HG03469 (cell line): ENCODE measurements around the gene HAND2.
A peak's percentile ranks its signal among the peaks of the same experiment; 100 is the strongest.

Source experiments
- ATAC-seq: cut with Tn5 transposase; IDR thresholded peaks from one replicate; pipeline ENCODE4 v1.9.1; 2021; ENCODE audit warnings: mild to moderate bottlenecking, moderate library complexity, moderate number of reproducible peaks; ENCODE audit not compliant: unreplicated experiment

The HAND2 gene

GRCh38 chr4:173503330-173504180, 26.5 kb downstream of the HAND2 start:
- no peak for ATAC-seq

GRCh38 chr4:173502282-173502681, 27.7 kb downstream of the HAND2 start:
- ATAC-seq, result no peak

GRCh38 chr4:173501592-173502150, 28.4 kb downstream of the HAND2 start:
- no peak for ATAC-seq

GRCh38 chr4:173500841-173501591, 29.0 kb downstream of the HAND2 start:
- no peak for ATAC-seq

GRCh38 chr4:173499658-173500535, 30.1 kb downstream of the HAND2 start:
- ATAC-seq, result no peak

GRCh38 chr4:173498771-173499170, 31.3 kb downstream of the HAND2 start:
- ATAC-seq, result no peak

DNA sequence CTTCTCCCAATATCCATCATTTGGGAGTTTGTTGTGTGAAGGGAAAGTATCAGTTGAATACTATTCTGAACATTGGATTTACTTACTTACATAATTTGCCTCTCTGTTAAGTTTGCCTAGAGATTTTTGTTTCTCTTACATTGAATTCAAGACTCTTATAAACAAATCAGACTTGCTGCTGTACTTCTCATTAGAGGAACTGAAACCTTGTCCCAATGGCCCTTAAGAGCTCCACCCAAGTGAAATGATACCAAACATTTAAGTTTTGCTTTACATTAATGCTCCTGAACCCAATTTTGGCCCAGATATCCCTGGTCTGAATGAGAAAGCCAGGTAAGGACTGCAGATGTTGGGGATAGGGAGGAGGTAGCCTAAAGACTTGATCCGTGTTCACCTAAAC, 32.0 kb downstream of the HAND2 start:
- peak; percentile 59 for ATAC-seq

DNA sequence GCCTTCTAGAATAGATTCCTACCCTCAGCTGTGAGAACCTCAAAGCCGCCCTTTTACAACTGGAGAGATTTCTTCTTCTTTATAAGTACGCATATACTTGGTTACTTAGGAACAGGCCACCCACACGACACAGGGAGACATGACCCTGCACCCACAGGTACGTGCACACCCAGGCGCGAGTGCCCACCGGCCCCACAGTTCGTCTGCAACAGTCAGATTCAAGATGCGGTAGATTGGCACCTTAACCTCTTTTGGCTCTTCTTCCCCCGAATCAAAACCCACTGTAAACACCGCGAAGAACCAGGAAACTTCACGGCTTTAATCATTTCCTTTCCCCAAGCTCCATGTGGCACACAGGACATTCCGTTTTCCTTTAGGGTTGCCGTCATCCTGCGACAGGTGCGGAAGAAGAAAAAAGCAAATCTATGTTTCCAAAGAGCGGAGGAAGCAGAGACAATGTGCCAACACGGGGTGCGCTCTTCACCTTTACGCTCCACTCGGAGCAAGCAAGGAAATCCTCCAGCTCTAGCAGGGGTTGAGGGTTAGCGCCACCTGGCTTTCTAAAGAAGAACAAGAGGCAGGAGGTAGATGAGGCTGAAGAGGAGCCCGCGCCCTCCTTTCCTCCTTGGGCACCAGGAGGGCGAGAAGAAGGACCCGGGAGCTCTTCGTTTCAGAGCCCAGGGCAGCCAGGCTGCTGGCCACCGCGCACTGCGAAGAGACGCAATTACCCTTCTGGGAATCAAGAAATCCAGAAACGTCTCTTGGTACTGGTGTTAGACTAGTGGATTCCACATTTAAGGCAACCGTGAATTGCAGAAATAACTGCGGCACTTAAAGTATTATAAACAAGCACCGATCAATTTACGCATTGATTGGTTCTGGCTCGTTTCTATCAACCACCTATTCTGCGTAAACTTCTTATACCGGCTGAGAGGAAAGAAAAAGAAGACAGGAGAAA, 35.7 kb downstream of the HAND2 start:
- ATAC-seq, result peak; percentile 93

DNA sequence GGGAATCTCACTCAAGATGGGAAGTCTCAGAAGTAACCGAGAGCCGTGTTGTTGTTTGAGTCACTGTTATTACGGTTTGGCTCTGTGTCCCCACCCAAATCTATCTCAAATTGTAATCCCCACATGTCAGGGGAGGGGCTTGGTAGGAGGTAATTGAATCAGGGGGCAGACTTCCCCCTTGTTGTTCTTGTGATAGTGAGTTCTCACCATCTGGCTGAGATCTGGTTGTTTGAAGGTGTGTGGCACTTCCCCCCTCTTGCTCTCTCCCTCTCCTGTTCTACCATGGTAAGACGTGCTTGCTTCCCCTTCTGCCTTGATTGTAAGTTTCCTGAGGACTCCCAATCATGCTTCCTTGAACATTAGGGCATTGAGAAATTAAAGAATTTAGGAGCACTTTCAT, 37.0 kb downstream of the HAND2 start:
- no peak for ATAC-seq

- ATAC-seq, result no peak
Observed at GRCh38 chr4:173492315-173492714, 37.7 kb downstream of the HAND2 start.

- ATAC-seq, result no peak
Observed at GRCh38 chr4:173490817-173491528, 39.1 kb downstream of the HAND2 start.

GRCh38 chr4:173490256-173490655, 39.8 kb downstream of the HAND2 start:
- no peak for ATAC-seq

DNA sequence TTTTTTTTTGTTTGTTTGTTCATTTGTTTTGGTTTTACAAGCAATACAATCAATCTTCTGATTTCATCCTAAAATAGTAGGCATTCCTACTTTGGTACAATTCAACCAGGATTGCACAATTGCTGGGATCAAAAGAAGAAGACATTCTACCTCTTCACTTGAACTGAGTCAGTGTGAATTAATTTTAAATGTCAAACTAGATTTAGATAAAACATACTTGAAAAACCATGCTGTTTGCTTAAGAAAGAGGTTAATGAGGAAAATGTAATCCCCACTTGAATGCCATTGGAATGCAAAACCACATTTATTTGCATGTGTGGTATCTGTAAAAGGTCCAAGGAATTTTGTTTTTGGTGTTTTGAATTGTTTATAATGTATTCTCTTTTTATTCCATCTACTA, 40.5 kb downstream of the HAND2 start:
- ATAC-seq, result no peak

- ATAC-seq, result no peak
Observed at GRCh38 chr4:173488656-173489055, 41.4 kb downstream of the HAND2 start.

- no peak for ATAC-seq
Observed at GRCh38 chr4:173488074-173488473, 42.0 kb downstream of the HAND2 start.

DNA sequence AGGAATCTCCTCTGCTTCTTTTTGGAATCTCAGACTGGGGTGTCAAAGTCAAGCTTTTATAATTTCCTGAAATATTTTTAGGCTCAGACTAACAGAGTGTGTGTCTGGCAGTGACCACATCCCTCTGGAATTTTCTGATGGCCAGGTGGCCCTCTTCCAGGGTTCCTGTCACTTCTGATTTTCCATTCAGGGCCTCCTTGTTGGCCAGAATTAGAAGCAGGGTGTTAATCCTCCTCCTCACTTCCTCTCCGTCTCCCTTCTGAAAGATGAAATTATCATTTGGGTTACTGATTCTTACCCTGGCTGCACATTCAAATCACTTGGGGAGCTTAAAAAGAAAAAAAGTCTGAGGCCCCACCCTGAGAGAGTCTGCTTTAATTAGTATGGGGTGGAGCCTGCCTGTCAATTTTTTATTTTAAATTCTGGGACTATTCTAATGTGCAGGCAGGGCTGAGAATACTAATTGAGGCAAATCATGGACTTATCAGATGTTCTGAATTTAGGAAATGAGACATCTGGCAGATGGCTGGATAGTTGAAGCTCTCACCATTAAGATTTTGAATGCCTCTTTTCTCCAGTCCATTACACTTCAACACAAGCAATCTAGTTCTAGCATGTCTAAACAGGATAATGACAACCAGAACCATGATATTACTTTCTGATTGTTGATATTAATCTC, 43.2 kb downstream of the HAND2 start:
- ATAC-seq, result no peak

DNA sequence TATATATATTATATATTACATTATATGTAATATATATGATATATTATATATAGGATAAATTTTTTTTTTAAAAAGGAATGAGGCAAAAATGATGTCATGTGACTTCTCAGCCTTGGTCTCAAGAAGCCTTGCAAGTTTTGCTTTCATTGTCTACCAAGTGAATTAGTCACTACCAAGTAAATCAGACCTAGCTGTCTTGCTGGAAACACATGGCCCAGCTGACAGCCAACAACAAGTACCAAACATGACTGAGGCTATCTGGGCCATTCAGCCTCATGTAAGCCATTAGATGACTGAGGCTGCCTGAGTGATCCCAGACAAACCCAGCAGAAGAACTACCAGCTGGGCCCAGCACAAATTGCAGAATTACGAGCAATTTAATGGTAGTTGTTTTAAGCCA, 44.9 kb downstream of the HAND2 start:
- no peak for ATAC-seq

DNA sequence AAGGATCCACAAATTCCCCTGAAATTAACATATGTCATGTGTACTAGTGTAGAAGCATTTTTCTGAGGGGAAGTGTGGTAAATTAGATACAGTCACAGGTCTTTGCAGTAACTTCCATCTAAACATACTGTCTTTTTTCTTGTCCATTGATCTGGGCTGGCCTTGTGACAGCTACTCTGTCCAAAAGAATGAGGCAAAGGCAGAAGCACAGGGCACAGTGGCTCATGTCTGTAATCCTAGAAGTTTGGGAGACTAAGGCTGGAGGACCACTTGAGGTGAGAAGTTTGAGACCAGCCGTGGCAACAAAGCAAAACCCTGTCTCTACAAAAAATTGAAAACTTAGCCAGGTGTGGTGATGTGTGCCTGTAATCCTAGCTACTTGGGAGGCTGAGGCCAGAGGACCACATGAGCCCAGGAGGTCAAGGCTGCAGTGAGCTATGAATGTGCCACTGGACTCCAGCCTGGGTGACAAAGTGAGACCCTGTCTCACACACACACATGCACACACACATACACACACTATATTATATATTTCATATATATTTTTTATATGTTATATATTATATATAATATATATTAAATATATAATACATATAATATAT, 47.6 kb downstream of the HAND2 start:
- ATAC-seq, result no peak
